Glutamatergic neuron (in vitro differentiated cells): ENCODE results near the gene IPO9. TPM values are rescaled to one million over a fixed set of nuclear protein-coding genes. Genes with fewer than 3 reads are reported as not detected.

Experiments
- DNase-seq: peaks from one replicate; pipeline ENCODE4 v3.0.0; 2022
- H3K27ac Mint-ChIP-seq: one replicate; pipeline ENCODE4 v1.8.0; 2020; ENCODE audit warnings: mild to moderate bottlenecking, mixed read lengths, inconsistent platforms; ENCODE audit not compliant: unreplicated experiment
- H3K27me3 Mint-ChIP-seq: one replicate; pipeline ENCODE4 v1.8.0; 2020; ENCODE audit warnings: mild to moderate bottlenecking, moderate library complexity, mixed read lengths, inconsistent platforms; ENCODE audit not compliant: unreplicated experiment
- H3K36me3 Mint-ChIP-seq: one replicate; pipeline ENCODE4 v1.8.0; 2020; ENCODE audit warnings: mild to moderate bottlenecking, mixed read lengths, inconsistent platforms; ENCODE audit not compliant: unreplicated experiment
- H3K4me1 Mint-ChIP-seq: one replicate; pipeline ENCODE4 v1.8.0; 2020; ENCODE audit warnings: mild to moderate bottlenecking, low read depth, mixed read lengths, inconsistent platforms; ENCODE audit not compliant: unreplicated experiment
- H3K4me3 Mint-ChIP-seq: one replicate; pipeline ENCODE4 v1.8.0; 2020; ENCODE audit warnings: mild to moderate bottlenecking, mixed read lengths, inconsistent platforms; ENCODE audit not compliant: unreplicated experiment
- H3K9me3 Mint-ChIP-seq: one replicate; pipeline ENCODE4 v1.8.0; 2020; ENCODE audit warnings: mild to moderate bottlenecking, moderate library complexity, mixed read lengths, inconsistent platforms; ENCODE audit not compliant: unreplicated experiment
- CTCF ChIP-seq: fragments of 200-600 bp; sonication (generic); IDR thresholded peaks from one replicate; pipeline ENCODE4 v1.5.0; 2021; ENCODE audit not compliant: partially characterized antibody, unreplicated experiment
- total RNA-seq: library from RNA; stranded (reverse); fragmentation: NEBNext Ultra II Directional; extraction: Animal tissue kit (Norgen Biotek cat#: 25700); gene quantifications from one replicate; pipeline ENCODE4 v1.2.1, GENCODE V29; 2021; ENCODE audit not compliant: unreplicated experiment

IPO9 gene
- total RNA-seq, 1 donor from 2014 or later: 97.8 TPM

- Mint-ChIP-seq H3K9me3 (peaks cover 4% of the 10 kb centered on the region), H3K4me3 (peak overlapping the region; percentile 4), H3K36me3 (peaks cover 4% of the 10 kb centered on the region), H3K27me3 (peaks cover 5% of the 10 kb centered on the region), H3K4me1 (peaks cover 18% of the 10 kb centered on the region), H3K27ac (no peak overlapping the region)
- DNase-seq: no peak
- no peak for TF ChIP-seq CTCF
These were observed 88.5 kb downstream of the IPO9 start for GRCh38 chr1:201917362-201918033.

DNA sequence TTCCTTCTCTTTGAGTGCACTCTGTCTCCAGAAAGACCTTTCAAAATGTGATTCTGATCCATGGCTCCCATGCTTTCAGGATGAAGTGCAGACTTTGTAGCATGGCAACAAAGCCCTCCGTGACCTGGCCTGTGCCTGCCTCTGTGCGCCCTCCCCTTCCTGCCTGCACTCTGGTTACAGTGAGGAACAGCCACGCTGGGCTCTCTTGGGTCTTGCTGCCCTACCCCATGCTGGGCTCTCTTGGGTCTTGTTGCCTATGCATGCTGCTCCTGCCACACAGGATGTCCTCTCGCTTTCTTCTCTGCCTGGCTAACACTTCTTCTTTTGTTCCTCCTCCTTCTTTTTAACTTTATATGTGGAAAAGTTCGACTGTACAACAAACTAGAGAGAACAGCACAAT lies 89.4 kb downstream of the IPO9 start:
- peaks cover 5% of the 10 kb centered on the region for H3K27me3 Mint-ChIP-seq
- no peak for DNase-seq
- H3K27ac Mint-ChIP-seq: no peak overlapping the region
- peaks cover 4% of the 10 kb centered on the region for H3K36me3 Mint-ChIP-seq
- peaks cover 4% of the 10 kb centered on the region for H3K9me3 Mint-ChIP-seq
- peaks cover 18% of the 10 kb centered on the region for H3K4me1 Mint-ChIP-seq
- no peak for TF ChIP-seq CTCF
- H3K4me3 Mint-ChIP-seq: peak overlapping the region; percentile 4

DNA sequence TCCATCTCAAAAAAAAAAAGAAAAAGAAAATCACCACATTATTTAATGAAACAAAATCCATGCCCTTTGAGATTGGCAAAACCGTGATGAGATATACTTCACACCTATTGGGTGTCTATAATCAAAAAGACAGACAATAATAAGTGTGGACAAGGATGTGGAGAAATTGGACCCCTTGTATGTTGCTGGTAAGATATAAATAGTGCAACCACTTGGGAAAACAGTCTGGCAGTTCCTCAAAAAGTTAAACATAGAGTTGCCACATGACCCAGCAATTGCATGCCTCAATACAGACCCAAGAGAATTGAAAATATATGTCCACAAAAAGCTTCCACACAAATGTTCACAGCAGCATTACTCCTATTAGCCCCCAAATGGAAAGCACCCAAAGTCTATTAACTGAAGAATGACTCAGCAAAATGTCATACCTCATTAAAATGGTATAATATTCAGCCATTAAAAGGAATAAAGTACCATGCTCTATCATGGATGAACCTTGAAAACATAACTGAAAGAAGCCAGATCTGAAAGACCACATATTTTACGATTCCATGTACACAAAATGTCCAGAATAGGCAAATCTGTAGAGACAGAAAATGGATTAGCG lies 93.1 kb downstream of the IPO9 start:
- Mint-ChIP-seq H3K27me3 (peaks cover 8% of the 10 kb centered on the region), H3K36me3 (peaks cover 4% of the 10 kb centered on the region), H3K4me1 (peaks cover 25% of the 10 kb centered on the region), H3K27ac (no peak overlapping the region), H3K9me3 (peaks cover 15% of the 10 kb centered on the region), H3K4me3 (no peak overlapping the region)
- TF ChIP-seq CTCF: no peak
- no peak for DNase-seq

DNA sequence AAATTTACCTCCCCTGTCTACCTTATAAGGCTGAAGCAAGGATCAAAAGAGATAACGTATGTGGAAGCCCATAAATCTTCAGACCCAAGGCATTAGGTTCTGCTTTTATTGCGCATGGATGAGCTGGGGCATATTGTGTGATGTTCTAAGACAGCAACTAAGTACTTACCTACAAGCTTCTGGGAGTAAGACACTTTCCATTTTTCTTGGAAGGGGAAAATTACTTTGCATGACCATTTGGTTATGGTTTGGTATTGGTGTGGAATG lies 96.3 kb downstream of the IPO9 start:
- no peak for DNase-seq
- Mint-ChIP-seq H3K27ac (peak overlapping the region; percentile 70), H3K4me1 (peaks cover 16% of the 10 kb centered on the region), H3K9me3 (peaks cover 15% of the 10 kb centered on the region), H3K4me3 (no peak overlapping the region), H3K36me3 (no peaks in the 10 kb centered on the region), H3K27me3 (peaks cover 8% of the 10 kb centered on the region)
- TF ChIP-seq CTCF: no peak

DNA sequence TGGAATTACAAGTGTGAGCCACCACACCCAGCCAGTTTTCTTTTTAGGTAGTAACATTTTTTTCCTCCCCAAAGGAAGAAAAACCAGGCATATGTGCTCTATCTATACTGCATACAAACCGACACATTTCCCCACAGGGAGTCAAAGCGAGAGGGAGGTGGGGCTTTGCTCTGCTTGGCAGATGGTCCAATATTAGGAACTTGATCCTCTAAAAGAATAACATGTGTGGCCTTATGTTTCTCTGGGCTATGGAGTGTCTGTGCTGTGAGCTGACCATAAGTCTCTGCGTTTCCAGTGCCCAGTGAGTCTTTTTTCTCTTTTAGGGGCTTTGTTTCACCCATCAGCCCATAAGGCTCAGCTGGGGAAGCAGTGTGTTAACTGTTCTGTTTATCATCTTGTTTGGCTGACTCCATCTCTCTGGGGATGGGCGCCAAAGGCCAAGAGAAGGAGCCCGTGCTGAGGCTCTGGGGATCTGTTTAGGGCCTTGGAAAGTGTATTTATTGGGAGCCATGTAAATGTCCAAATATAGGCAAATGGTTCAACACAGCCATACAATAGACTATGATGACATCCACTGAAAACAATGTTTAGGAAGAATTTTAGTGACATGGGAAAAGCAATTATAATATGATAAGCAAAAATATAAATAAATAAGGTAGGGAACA lies 97.2 kb downstream of the IPO9 start:
- H3K4me3 Mint-ChIP-seq: peak overlapping the region; percentile 35
- peak; percentile 69 for DNase-seq
- no peak for TF ChIP-seq CTCF
- peaks cover 13% of the 10 kb centered on the region for H3K9me3 Mint-ChIP-seq
- peaks cover 8% of the 10 kb centered on the region for H3K27me3 Mint-ChIP-seq
- no peaks in the 10 kb centered on the region for H3K36me3 Mint-ChIP-seq
- H3K4me1 Mint-ChIP-seq: peaks cover 16% of the 10 kb centered on the region
- peak overlapping the region; percentile 99 for H3K27ac Mint-ChIP-seq
